Measurements from ENCODE around the gene SIAE.

GRCh38 chr11:124662106-124662505 is 11.4 kb downstream of the SIAE start:
- TF ChIP-seq ZNF217 (IDR thresholded peaks at IDR 0.05) (no peak), POLR2A (IDR thresholded peaks at IDR 0.05; ENCODE audit: low read depth, low read length) (no peak), CTCF (IDR thresholded peaks at IDR 0.05 in 2 of 3, conservative IDR thresholded peaks at IDR 0.05 in 1 of 3; ENCODE audit: control insufficient read depth in 2 of 3, extremely low read depth in 1 of 3, insufficient read depth in 1 of 3, low read depth in 3 of 3, low read length in 3 of 3) (no peak), NBN (IDR thresholded peaks at IDR 0.05) (no peak), JUND (IDR thresholded peaks at IDR 0.05; ENCODE audit: low read depth, low read length) (no peak), TAF1 (IDR thresholded peaks at IDR 0.05; ENCODE audit: borderline replicate concordance, low read depth, low read length) (no peak)
